Measurements from ENCODE around the gene PCNT.

Gene PCNT

DNA sequence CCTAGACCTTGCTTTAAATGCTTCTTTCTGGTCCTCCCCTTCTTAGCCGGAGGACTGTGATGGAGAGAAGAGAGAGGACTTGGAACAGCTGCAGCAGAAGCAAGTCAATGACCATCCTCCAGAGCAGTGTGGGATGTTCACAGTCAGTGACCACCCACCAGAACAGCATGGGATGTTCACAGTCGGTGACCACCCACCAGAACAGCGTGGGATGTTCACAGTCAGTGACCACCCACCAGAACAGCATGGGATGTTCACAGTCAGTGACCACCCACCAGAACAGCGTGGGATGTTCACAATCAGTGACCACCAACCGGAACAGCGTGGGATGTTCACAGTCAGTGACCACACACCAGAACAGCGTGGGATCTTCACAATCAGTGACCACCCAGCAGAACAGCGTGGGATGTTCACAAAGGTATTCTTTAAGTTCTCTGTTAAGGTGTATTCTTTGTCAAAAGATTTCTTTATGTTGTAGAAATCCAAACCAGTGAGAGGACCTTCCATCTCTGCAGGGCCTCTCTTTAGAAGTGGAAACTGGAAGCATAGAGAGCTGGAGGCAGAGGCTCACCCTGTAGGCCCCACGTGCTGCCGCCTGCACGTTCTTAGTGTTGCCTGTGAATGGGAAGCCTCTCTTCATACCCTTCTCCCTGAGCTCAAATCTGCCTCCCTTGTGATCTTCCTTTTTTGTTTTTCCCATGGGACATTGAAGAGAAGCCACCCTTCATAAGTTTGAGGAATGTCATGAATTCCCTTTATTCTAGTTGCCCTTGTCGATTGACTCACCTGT, 10.6 kb downstream of the PCNT start:
- ATAC-seq: no peak

DNA sequence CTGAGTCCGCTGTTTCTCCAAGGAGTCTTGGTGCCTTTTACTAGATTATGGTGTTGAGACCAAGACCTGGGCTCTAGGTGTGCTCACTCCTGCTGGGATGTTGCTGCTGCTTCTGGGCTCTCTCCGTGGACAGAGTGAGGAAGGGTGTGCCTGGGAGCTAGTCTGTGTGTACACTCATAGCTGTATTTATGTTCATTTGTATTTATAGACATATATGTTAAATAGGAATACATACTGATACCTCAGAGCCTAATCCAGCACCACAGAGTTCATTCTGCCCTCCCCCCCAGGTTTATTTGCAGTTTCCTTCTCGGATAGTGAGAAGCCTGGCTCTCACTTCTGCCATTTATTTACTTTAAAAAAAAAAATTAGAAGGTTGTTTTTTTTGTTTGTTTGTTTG, 12.6 kb downstream of the PCNT start:
- ATAC-seq: no peak

DNA sequence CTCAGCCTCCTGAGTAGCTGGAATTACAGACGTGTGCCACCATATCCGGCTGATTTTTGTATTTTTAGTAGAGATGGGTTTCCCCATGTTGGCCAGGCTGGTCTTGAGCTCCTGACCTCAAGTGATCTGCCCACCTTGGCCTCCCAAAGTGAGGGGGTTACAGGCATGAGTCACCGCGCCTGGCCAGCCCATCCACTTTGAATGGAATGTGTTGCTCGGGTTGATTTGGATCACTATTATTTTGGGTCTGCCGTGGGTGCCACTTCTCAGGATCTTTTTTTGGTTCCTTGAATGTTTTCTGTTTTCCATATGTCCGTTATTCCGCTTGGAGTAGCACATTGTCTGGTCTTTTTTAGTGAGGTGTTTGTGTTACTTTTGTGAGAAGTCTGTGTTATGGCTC, 17.0 kb downstream of the PCNT start:
- ATAC-seq: no peak

DNA sequence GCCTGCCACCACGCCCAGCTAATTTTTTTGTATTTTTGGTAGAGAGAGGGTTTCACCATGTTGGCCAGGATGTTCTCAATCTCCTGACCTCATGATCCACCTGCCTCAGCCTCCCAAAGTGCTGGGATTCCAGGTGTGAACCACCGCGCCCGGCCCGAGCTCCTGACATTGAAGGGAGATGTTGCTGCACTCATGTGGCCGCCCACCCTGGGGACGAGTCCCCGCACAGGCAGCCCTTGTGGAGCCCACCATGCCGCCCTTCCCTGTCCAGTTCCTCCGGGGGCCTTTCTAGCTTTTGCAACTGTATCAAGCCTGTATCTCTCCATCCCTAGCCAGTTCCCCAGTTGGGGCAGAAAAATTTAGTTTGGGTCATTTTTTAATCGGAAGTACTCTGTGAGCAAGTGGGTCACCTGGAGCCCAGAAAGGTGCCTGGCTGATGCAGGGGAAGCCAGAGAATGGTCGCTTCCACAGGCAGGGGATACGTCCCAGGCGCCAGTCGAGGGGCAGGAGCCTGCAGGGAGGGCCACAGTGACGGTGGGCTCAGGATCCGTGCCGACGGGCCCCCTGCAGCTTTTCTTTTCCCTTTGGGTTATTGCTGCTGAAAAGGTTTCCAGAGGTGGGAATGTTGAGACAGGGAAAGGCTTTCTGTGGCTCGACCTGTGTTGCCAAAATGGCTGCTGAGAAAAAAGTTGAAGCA, 20.4 kb downstream of the PCNT start:
- no peak for ATAC-seq

DNA sequence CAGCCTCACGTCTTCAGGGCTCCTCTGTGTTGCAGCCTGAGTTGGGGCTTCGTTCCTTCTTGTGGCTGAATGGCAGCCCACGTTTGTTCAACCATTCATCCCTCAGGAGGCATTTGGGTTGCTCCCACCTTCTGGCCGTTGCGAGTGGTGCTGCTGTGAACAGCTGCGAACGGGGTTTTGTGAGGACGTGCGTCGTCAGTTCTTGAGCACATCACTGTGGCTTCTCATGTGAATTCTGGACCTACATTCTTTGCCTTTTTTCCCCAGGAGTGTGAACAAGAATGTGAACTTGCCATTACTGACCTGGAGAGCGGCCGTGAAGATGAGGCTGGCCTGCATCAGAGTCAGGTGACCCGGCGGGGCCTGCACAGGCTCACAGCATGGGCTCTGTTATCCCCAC, 21.9 kb downstream of the PCNT start:
- ATAC-seq: no peak

DNA sequence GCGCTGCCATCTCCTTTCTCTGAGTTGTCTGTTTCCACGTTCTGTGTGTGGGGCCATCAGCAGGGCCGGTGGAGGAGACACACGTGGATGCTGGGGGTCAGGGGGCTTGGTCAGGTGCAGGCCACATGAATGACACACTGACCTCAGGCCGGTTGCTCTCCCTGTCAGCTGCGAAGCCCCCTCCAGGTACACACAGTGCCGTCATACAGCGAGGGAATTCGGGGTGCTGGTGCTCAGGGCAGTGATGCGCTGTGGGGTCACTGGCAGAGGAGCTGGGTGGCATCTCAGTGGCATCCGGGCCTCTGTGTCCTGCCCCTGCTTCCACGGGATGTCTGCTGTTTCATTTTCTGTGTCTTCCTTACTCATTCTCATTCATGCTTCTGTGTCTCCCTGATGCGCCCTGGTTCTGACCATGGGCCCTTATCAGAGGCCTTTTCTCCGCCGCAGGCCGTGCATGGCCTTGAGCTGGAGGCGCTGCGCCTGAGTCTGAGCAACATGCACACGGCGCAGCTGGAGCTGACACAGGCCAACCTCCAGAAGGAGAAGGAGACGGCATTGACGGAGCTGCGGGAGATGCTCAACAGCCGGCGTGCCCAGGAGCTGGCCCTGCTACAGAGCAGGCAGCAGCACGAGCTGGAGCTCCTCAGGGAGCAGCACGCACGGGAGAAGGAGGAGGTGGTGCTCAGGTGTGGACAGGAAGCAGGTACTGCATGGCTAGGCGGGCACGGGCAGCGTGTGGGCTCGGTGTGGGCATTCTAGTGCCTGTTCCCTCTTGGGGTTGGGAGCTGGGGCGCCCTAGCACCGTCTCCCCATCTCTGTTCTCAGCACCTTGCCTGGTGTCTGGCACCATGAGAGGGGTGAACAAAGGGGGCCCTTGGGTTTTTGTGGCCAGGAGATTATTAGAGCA, 22.6 kb downstream of the PCNT start:
- ATAC-seq: no peak

DNA sequence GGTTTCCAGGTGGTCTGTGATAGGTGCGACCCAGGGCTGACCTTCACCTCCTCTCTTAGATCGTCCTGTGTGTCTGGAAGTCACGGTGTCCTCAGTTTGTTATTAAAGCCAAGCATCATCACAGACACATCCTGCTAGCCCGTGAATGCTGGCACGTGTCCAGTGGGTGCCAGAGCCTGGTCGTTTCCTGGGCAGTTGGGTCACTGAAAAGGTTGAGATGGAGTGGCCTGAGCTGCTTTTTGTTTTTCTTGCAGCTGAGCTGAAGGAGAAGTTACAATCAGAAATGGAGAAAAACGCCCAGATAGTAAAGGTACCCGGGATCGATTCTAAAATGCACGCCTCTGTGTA, 23.2 kb downstream of the PCNT start:
- no peak for ATAC-seq

DNA sequence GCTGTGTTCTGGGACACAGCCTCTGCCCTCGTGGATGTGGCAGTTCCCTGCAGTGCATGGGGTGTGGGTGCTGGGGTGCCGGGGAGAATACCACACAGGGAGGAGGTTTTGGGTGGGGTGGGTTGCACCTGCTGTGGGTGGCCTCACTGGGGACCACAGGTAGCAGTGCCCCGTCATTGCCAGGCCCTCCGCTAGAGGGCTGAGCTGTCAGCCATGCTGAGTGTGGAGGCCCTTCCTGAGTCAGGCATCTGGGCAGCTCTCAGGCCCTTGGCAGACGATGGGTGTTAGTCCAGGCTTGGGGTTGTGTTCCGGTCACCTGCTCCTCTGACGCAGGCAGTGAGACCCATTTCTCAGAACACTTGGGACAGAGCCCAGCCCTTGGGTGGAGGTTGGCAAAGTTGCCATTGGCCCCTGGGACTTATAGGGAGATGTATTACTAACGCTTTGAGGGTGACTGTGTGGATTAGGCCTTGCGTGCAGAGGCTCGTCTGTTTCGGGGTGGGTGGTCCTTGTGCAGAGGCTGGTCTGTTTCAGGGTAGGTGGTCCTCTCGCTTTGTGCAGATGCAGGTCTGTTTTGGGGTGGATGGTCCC, 23.9 kb downstream of the PCNT start:
- no peak for ATAC-seq

DNA sequence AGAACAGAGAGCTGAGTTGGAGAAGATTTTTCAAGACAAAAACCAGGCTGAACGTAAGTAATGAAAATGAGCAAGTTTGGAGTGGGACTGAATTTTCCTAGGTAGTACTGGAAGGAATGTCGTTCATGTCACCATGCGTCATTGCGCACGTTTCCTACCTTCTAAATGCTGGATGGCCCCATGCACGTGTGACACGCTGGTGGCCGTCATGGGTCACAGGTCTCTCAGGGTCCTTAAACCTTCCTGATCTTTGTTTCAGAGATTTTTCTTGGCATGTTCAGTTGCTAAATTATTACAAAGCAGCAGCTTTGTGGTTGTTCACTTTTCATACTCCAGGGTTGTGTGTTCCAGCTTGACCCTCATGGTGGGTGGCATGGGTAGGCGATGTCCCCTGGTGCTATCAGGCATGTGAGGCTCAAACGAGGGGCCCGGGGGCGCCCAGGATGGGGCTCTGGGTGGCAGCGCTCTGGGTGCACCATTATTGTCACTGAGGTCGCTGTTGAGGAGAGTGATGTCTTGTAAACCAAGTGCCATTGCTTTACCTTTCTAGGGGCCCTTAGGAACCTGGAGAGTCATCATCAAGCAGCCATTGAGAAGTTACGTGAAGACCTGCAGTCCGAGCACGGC, 25.3 kb downstream of the PCNT start:
- ATAC-seq: no peak

DNA sequence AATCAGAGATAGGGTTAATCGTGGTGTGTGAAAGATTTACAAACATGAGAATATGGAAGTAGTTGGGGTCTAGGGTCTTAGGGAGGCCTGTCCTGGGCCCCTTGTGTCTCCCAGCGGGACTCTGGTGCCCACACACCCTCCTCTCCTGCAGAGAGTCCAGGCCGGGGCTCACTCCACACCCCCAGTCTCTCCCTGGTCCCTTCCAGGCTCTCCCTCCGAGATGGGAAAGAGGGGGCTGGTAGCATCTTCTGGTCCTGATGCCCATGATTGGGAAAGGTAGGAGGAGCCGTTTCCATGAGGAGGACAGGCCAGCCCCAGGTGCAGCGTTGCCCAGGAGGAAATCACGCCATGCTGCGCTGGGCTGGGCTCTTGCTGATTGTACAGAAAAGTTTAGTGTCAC, 26.6 kb downstream of the PCNT start:
- no peak for ATAC-seq

DNA sequence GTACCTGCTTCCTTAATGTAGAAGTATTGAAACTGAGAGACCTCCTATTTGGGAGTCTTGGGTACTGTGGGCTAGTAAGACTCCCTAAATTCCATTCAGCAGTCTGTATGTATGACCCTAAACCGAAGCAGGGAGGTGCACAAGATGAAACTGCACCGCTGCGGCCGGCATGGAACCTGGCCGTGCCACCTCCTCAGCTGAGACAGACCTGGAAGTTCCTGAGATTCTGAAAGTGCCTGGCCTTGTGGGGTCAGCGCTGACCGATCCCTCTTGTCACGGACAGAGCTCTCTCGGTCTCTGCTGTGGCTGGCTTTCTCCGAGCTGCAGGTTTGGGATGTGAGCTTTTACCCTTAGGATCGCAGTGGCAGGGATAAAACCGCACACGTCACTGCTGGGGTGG, 27.0 kb downstream of the PCNT start:
- ATAC-seq: no peak

DNA sequence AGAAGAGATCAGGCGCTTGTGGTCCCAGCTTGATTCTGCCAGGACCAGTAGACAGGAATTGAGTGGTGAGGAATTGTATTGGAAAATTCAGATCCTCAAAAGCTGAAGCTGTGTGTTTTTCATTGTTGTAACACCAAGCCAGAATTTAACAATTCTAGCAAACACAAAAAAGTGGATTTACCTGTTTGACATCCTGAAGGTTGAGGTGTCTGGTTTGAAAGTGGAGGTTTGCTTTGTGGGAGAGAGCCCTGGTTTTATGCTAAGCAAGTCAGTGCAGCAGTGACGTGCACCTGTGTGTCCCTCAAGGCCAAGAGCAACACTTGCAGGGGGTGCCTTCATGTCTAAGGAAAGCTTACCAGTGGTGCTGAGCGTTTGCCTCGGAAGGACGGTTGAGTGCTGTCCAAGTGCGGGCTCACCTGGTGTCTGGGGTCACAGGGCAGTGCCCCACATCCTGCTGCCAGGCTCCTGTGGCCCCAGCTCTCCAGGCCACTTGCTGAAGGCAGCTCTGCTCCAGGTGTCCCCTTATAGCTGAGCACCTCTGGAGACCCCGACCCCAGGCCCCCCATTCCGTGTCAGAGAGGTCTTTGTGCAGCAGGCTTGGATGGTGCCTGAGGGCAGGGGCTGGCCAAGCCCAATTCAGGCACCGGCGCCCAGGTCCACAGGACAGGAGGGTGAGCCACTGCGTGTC, 27.7 kb downstream of the PCNT start:
- ATAC-seq: no peak

DNA sequence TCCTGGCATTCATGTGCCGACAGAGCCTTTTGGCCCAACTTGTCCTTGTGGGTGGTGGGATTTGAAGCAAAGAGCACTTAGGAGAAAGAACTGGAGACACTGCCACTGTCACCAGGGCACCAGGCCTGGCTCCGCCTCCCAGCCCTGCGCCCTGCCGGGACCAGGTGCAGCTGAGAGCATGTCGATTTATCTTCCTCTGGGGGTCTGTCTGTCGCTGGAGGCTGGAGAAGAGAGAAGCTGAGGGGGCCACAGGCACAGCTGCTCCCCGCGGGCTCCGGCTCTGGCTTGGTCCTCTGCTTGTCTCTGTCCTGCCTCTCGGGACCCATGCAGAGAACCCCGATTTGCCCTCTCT, 28.2 kb downstream of the PCNT start:
- ATAC-seq: no peak

DNA sequence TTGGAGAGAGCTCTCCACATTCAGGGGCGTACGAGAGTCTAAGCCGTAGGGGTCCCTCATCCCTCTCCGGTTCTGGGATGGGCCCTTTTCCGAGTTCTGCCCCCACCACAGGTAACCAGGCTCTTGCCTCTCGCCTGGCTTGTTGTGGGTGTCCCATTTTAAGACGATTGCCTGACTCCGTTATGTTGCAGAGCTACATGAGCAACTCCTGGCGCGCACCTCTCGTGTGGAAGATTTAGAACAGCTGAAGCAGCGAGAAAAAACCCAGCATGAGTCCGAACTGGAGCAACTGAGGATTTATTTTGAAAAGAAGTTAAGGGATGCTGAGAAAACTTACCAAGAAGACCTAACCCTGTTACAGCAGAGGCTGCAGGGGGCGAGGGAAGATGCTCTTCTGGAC, 29.0 kb downstream of the PCNT start:
- ATAC-seq: no peak

DNA sequence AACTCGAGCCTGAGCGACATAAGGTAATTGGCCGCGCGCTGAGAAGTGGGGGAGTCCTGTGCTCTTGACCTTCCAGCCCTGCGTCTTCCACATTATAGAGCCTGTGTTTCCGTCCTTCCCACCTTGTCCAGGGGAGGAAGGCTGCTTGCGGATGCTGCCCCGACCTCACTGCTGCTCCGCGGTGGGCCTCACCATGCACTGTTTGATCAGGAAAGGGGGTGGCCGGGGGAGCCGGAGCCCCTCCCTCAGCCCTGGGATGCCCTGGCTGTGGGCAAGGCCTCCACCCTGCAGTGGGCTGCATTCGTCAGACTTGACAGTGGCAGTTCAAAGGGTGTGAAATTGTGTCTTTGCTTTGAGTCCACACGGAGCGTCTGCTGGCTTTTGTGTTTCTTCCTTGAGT, 30.1 kb downstream of the PCNT start:
- no peak for ATAC-seq

DNA sequence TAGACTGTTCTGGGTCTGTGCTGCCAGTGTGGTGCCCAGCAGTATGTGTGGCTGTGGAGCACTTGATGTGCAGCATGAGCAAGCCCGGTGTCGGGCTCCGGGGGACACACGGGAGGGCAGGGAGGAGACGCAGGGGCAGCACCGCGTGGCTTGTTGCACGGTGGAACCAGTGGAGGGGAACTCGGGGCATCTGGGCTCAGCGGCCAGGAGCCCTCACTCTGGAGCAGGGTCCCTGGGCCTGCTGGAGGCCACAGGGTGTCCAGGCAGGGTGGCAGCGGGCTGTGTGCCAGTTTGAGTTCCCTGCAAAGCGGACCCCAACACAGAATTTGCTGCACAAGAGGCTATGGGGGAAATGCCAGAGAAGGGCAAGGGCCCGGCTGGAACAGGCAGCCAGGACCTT, 30.6 kb downstream of the PCNT start:
- no peak for ATAC-seq

DNA sequence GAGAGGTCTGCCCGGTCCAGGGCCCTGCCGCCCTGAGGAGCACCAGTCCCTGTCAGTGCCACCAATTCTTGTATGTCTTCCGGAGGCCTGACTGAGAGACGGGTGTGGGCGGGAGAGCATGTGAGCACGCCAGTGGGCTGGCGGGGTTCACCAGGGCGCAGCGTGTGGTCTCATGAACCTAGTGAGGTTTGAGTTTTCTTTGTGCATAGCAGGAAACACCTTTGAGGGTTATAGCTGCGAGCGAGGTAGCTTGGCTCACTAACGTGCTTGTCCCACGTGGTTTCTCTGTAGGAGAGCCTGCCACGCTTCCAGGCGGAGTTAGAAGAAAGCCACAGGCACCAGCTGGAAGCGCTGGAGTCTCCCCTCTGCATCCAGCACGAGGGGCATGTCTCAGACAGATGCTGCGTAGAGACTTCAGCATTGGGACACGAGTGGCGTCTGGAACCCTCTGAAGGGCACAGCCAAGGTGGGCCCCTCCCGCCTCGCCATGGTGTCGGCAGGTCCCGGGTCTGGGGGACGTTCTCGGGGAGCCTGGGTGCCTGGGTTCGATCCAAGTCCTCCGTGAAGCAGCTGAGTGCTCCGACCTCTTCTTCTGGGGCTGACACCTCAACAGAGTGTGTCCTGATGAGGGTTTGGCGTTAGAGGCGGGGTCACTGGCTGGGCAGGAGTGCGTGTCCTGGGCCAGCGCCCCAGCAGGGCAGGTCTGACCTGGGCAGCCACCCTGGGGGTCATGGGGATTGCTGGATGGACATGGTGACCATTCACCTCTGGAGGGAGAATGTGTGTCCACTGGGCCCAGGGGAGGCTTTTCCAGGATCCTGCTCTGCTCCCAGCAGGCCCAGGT, 31.4 kb downstream of the PCNT start:
- no peak for ATAC-seq

DNA sequence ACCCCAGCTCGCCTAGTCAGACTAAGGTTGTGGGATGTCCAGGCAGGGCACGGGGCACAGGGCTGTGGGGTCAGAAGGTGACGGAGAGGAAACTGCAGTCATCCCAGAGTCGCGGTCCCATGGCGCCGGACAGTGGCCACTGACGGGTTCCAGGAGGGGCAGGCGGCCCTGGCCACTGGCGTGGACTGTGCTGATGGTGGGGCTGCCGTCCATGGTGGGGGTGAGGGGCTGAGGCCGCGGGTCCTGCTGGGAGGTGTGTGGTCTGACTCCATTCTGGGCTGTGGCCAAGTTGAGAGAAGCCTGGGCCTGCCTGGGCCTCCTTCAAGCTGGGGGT, 32.0 kb downstream of the PCNT start:
- no peak for ATAC-seq

DNA sequence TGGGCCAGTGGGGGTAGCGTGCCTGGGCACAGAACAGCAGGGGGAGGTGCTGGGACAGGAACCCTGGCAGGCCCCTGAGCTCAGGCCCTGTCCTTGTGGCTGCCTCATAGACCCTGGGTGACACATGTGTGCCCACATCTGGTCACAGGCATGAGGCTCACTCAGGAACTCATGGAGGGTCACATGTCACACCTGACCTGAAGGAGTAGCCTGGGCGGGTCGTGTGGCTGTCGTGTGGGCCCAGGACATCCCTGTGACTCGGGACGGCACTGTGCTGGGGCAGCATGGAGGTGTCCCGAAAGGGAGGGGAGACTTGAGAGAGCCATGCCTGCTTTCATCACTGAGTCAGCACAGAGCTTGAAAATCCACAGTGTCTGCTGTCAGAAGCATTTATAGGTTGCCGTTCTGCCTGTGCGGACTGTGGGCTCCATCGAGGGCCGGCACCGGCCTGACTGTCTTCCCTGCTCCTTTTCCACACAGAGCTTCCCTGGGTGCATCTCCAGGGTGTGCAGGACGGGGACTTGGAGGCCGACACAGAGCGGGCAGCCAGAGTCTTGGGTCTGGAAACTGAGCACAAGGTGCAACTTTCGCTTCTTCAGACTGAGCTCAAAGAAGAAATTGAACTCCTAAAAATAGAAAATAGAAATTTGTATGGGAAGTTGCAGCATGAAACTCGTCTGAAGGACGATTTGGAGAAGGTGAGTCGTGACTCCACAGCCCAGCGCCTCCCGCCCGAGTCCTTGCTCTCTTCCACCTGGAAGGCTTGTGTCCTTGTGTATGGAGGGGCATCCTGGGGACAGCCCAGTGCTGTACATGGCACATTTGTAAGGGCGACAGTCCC, 32.8 kb downstream of the PCNT start:
- ATAC-seq: no peak

DNA sequence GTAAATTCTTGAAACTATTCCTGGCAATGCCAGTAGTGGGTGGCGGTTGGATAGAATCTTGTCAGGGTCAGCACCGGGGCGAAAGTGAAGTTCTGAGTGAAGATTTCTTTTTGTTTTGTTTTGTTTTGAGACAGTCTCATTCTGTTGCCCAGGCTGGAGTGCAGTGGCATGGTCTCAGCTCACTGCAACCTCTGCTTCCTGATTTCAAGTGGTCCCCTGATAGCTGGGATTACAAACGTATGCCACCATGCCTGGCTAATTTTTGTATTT, 33.3 kb downstream of the PCNT start:
- ATAC-seq: no peak

Measured in activated CD4-positive, CD25-positive, alpha-beta regulatory T cell treated with anti-CD3 and anti-CD28 coated beads, Interleukin-2, amount 50 U/mL, for 24 hours (primary cell).